ENCODE results near the gene HS1BP3.
A peak's percentile ranks its signal among the peaks of the same experiment; 100 is the strongest.

The HS1BP3 gene

GRCh38 chr2:20675701-20676352, 24.9 kb upstream of the HS1BP3 start:
- peaks cover 29% of the 10 kb centered on the region for H4K20me1 ChIP-seq
- peaks cover 13% of the 10 kb centered on the region for H3K27me3 ChIP-seq
- peak overlapping the region; percentile 79 for H3K4me2 ChIP-seq
- H3K4me1 ChIP-seq = peaks cover 37% of the 10 kb centered on the region
- peaks cover 5% of the 10 kb centered on the region; the same call in 1 of the 2 replicates for H3K36me3 ChIP-seq
- peaks cover 6% of the 10 kb centered on the region; the same call in 1 of the 2 replicates for H3K9me3 ChIP-seq
- no peak overlapping the region for H3K9ac ChIP-seq
- no peak overlapping the region for H3K27ac ChIP-seq
- no peak overlapping the region for H3K4me3 ChIP-seq
- TF ChIP-seq Cebpa-rat (IDR thresholded peaks at IDR 0.05) = no peak

- peaks cover 29% of the 10 kb centered on the region for H4K20me1 ChIP-seq
- peaks cover 13% of the 10 kb centered on the region; the same call in 1 of the 2 replicates for H3K9me3 ChIP-seq
- TF ChIP-seq Cebpa-rat (IDR thresholded peaks at IDR 0.05) = no peak
- H3K4me2 ChIP-seq = peak overlapping the region; percentile 79
- H3K4me1 ChIP-seq = peaks cover 37% of the 10 kb centered on the region
- no peak overlapping the region for H3K27ac ChIP-seq
- H3K27me3 ChIP-seq = peaks cover 20% of the 10 kb centered on the region
- no peak overlapping the region for H3K4me3 ChIP-seq
- no peaks in the 10 kb centered on the region; the same call in 1 of the 2 replicates for H3K36me3 ChIP-seq
- no peak overlapping the region for H3K9ac ChIP-seq
Measured at GRCh38 chr2:20674974-20675679, 24.2 kb upstream of the HS1BP3 start.

GRCh38 chr2:20674309-20674965, 23.5 kb upstream of the HS1BP3 start:
- H3K27ac ChIP-seq = no peak overlapping the region
- no peak overlapping the region for H3K9ac ChIP-seq
- H3K4me3 ChIP-seq = no peak overlapping the region
- peaks cover 37% of the 10 kb centered on the region for H3K4me1 ChIP-seq
- peaks cover 18% of the 10 kb centered on the region; the same call in 1 of the 2 replicates for H3K9me3 ChIP-seq
- H3K4me2 ChIP-seq = peak overlapping the region; percentile 79
- peaks cover 33% of the 10 kb centered on the region for H4K20me1 ChIP-seq
- no peak for TF ChIP-seq Cebpa-rat (IDR thresholded peaks at IDR 0.05)
- H3K27me3 ChIP-seq = peaks cover 27% of the 10 kb centered on the region
- no peaks in the 10 kb centered on the region; the same call in 1 of the 2 replicates for H3K36me3 ChIP-seq

- Histone ChIP-seq H4K20me1 (peaks cover 39% of the 10 kb centered on the region), H3K27ac (no peak overlapping the region), H3K9ac (no peak overlapping the region), H3K4me1 (peaks cover 37% of the 10 kb centered on the region), H3K36me3 (no peaks in the 10 kb centered on the region; the same call in 1 of the 2 replicates), H3K4me2 (no peak overlapping the region), H3K4me3 (no peak overlapping the region), H3K27me3 (peaks cover 33% of the 10 kb centered on the region), H3K9me3 (peaks cover 18% of the 10 kb centered on the region; the same call in 1 of the 2 replicates)
- no peak for TF ChIP-seq Cebpa-rat (IDR thresholded peaks at IDR 0.05)
Measured at GRCh38 chr2:20673686-20674308, 22.9 kb upstream of the HS1BP3 start.

DNA sequence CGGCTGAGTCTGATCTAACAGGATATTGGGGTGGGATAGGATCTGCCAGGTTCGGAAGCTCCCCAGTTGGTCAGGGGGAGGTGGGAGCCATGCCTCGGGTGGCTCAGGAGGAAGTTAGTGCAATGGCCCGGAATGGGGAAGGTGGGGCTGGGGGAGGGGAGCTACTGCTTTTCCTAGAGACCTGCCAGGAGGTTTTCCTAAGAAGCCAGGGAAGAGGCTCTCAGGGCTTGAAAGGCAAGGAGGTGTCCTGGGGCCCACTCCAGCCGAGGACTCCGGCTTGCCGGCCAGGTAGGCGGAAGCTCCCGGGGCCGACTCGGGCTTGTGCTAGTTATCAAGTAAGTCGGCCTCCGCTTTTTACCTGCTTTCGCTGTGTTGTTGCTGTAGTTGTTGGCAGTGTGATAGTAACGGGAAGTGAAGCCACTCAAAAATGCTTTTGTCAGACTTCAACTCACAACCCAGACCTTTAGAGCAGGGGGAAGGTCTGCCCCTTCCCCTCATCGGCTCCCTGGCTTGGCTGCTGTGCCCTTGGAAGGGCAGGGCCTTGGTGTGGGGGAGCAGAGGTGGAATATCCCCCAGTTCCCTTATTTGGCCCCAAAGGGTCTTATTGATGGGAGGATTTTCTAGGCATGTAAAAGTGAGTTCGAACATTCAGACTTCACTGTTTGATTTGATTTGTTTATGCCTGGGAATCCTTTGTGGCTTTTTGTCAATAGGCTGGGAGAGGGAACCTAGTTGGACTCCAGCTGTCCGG, 21.5 kb upstream of the HS1BP3 start:
- H3K27ac ChIP-seq = no peak overlapping the region
- H3K4me2 ChIP-seq = no peak overlapping the region
- H3K4me3 ChIP-seq = no peak overlapping the region
- H3K9me3 ChIP-seq = peaks cover 18% of the 10 kb centered on the region; the same call in 1 of the 2 replicates
- no peak overlapping the region for H3K9ac ChIP-seq
- TF ChIP-seq Cebpa-rat (IDR thresholded peaks at IDR 0.05) = no peak
- peaks cover 35% of the 10 kb centered on the region for H3K4me1 ChIP-seq
- peaks cover 53% of the 10 kb centered on the region for H4K20me1 ChIP-seq
- H3K27me3 ChIP-seq = peaks cover 47% of the 10 kb centered on the region
- H3K36me3 ChIP-seq = no peaks in the 10 kb centered on the region; the same call in 1 of the 2 replicates

DNA sequence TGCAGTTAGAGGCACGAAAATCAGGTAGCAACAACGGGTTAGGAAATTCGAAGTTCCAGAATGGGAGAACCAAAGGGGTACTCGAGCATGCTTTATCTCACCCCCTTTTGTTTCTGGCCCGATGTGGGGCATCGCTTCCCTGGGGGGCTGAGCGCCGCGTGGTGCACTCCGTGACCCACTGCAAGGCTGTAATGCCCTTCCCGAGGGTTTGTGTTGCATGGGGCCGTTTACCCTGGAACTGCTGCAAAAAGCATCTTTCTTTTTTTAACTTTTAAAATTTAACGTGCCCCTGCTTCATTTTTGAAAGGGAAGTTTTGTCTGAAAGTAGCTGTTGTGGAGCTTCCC, 20.8 kb upstream of the HS1BP3 start:
- H3K27me3 ChIP-seq = peaks cover 54% of the 10 kb centered on the region
- no peak for TF ChIP-seq Cebpa-rat (IDR thresholded peaks at IDR 0.05)
- no peak overlapping the region for H3K4me2 ChIP-seq
- H3K9ac ChIP-seq = no peak overlapping the region
- H3K4me3 ChIP-seq = no peak overlapping the region
- no peaks in the 10 kb centered on the region for H3K36me3 ChIP-seq
- peaks cover 18% of the 10 kb centered on the region; the same call in 1 of the 2 replicates for H3K9me3 ChIP-seq
- no peak overlapping the region for H3K27ac ChIP-seq
- H4K20me1 ChIP-seq = peaks cover 53% of the 10 kb centered on the region
- H3K4me1 ChIP-seq = peaks cover 31% of the 10 kb centered on the region

GRCh38 chr2:20671036-20671735, 20.3 kb upstream of the HS1BP3 start:
- TF ChIP-seq Cebpa-rat (IDR thresholded peaks at IDR 0.05) = no peak
- Histone ChIP-seq H3K9ac (no peak overlapping the region), H3K4me2 (no peak overlapping the region), H3K9me3 (peaks cover 18% of the 10 kb centered on the region; the same call in 1 of the 2 replicates), H3K27ac (no peak overlapping the region), H3K36me3 (no peaks in the 10 kb centered on the region), H4K20me1 (peaks cover 53% of the 10 kb centered on the region), H3K4me3 (no peak overlapping the region), H3K4me1 (peaks cover 31% of the 10 kb centered on the region), H3K27me3 (peaks cover 59% of the 10 kb centered on the region)

DNA sequence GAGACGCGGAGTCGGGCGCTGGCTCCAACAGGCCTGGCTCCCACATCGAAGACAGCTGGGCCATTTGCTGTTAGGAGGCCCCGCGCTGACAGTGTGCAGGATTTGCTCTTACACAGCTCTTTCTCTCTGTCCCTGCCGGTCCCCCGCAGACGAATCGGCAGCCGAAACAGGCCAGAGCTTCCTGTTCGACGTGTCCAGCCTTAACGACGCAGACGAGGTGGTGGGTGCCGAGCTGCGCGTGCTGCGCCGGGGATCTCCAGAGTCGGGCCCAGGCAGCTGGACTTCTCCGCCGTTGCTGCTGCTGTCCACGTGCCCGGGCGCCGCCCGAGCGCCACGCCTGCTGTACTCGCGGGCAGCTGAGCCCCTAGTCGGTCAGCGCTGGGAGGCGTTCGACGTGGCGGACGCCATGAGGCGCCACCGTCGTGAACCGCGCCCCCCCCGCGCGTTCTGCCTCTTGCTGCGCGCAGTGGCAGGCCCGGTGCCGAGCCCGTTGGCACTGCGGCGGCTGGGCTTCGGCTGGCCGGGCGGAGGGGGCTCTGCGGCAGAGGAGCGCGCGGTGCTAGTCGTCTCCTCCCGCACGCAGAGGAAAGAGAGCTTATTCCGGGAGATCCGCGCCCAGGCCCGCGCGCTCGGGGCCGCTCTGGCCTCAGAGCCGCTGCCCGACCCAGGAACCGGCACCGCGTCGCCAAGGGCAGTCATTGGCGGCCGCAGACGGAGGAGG, 19.6 kb upstream of the HS1BP3 start:
- Histone ChIP-seq H3K4me3 (no peak overlapping the region), H3K4me1 (peaks cover 31% of the 10 kb centered on the region)

More for the DNA sequence above, 19.6 kb upstream of the HS1BP3 start:
- Histone ChIP-seq H3K4me2 (no peak overlapping the region), H3K36me3 (no peaks in the 10 kb centered on the region), H4K20me1 (peaks cover 53% of the 10 kb centered on the region), H3K27ac (no peak overlapping the region), H3K9me3 (peaks cover 18% of the 10 kb centered on the region; the same call in 1 of the 2 replicates), H3K27me3 (peaks cover 66% of the 10 kb centered on the region), H3K9ac (no peak overlapping the region)
- TF ChIP-seq Cebpa-rat (IDR thresholded peaks at IDR 0.05) = no peak

All from BLaER1 (cell line).